SJSA1 (cell line): ENCODE results near the gene OSBPL10. TPM values are rescaled to one million over a fixed set of nuclear protein-coding genes. Genes with fewer than 3 reads are reported as not detected.

Experiments used
- DNase-seq, 2 experiments: peaks; one replicate each; pipeline ENCODE4 v3.0.0-alpha.2; 2015 to 2020; ENCODE audit warnings: low spot score in 2 of 2, low read depth in 1 of 2
- H3K27ac ChIP-seq: fragments of 250-450 bp; sonication (Bioruptor Pico); 2 replicates; pipeline ENCODE4 v1.5.1; 2020; ENCODE audit warnings: mild to moderate bottlenecking, moderate library complexity
- H3K27me3 ChIP-seq: fragments of 250-450 bp; sonication (Bioruptor Pico); replicated peaks from 2 replicates; pipeline ENCODE4 v1.5.1; 2020; ENCODE audit warnings: mild to moderate bottlenecking, moderate library complexity
- H3K36me3 ChIP-seq: fragments of 250-450 bp; sonication (Bioruptor Pico); 2 replicates; pipeline ENCODE4 v1.5.1; 2020; ENCODE audit warnings: mild to moderate bottlenecking
- H3K4me1 ChIP-seq: fragments of 250-450 bp; sonication (Bioruptor Pico); replicated peaks from 2 replicates; pipeline ENCODE4 v1.6.1; 2021; ENCODE audit warnings: mild to moderate bottlenecking
- H3K4me3 ChIP-seq: fragments of 250-450 bp; sonication (Bioruptor Pico); 2 replicates; pipeline ENCODE4 v1.5.1; 2020; ENCODE audit warnings: mild to moderate bottlenecking
- H3K9me3 ChIP-seq: fragments of 250-450 bp; sonication (Bioruptor Pico); replicated peaks from 2 replicates; pipeline ENCODE4 v1.5.1; 2020; ENCODE audit warnings: mild to moderate bottlenecking
- total RNA-seq: library from RNA; depleted of rRNA; stranded (reverse); fragments of >200 nt; shearing (Covaris generic); gene quantifications from 2 replicates; pipeline ENCODE4 v1.2.3, GENCODE V29; 2014

Gene OSBPL10
- total RNA-seq, 1 experiment from 2014 or later: 6.9 TPM

DNA sequence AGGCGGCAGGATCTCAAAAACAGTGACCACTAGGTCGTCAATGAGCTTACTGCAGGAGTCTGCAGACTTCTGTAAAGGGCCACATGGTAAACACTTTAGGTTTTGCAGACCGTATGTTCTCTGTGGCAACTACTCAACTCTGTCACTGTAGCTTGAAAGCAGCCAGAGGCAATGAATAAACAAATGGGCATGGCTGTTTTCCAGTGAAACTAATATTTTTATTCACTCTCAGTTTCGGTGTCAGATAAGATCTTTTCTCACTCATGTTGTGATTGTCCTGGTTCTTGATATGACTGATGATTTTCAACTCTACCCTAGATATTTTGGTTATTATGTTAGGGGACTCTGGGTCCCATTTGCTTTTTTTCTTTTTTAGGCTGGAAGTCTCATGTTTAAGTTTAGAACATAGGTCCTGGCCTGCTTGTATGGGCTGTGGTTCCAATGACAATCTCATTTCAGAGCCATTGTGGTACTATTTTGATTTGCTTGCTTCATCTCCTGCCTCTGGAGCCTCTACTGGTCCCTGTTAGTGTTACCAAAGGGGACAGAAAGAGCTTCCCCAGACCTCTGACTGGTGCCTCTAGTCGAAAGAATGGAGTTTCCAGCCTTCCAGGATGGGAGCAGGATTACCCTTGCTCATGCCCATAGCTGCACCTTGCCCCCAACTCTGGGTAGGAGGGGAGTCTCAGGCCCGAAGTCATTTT lies 226.3 kb downstream of the OSBPL10 start:
- Histone ChIP-seq H3K4me1 (no peaks in the 10 kb centered on the region), H3K4me3 (no peak overlapping the region), H3K9me3 (no peaks in the 10 kb centered on the region), H3K36me3 (no peaks in the 10 kb centered on the region), H3K27me3 (no peaks in the 10 kb centered on the region), H3K27ac (no peak overlapping the region)
- no peak for DNase-seq

DNA sequence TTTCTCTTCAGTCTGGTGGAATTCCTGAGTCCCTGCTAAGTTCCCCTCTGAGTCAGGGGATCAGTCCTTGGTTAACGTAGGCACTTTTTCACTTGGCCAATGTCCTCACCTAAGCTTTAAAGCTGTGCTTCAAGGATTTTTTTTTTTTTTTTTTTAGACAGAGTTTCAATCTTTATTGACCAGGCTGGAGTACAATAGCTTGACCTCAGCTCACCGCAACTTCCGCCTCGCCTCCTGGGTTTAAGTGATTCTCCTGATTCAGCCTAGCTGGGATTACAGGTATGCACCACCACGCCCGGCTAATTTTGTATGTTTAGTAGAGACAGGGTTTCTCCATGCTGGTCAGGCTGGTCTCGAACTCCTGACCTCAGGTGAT lies 228.0 kb downstream of the OSBPL10 start:
- no peaks in the 10 kb centered on the region for H3K4me1 ChIP-seq
- no peak overlapping the region for H3K27ac ChIP-seq
- H3K9me3 ChIP-seq: no peaks in the 10 kb centered on the region
- DNase-seq: no peak
- H3K4me3 ChIP-seq: no peak overlapping the region
- no peaks in the 10 kb centered on the region for H3K36me3 ChIP-seq
- H3K27me3 ChIP-seq: no peaks in the 10 kb centered on the region

DNA sequence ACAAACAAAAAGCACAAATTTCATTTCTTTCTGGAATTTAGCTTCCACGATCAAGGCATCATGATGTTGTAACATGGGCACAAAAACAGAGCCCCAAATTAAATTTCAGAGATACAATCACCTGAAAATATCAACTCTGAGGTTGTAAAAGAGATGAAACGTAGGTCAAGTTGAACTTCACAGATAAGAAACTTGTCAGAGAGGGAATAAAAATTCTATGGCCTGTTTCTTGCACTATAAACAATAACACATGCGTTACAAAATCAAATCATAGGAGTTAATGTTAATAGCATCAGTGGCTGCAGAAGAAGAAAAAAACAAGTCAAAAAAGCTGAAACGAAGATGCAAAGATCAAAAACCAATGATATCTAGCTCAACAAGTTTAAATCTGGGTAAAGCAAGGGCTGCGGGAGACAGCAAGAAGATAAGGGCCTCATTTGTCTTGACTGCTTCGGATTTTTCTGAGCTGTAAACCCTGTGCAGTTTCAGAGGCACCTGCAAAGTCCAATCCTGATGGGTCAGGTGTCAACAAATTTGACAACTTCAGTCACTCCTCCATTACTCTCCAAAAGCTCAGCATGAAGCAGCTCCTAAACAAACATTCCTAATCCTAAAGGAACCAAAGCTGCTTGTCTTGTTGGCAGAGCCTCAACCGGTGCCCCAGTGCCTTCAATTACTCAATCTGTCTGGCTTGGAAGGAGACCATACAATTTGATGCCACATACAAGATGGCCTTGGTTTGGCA lies 228.6 kb downstream of the OSBPL10 start:
- DNase-seq: no peak
- Histone ChIP-seq H3K4me1 (no peaks in the 10 kb centered on the region), H3K4me3 (no peak overlapping the region), H3K9me3 (no peaks in the 10 kb centered on the region), H3K27ac (no peak overlapping the region), H3K27me3 (no peaks in the 10 kb centered on the region), H3K36me3 (no peaks in the 10 kb centered on the region)

DNA sequence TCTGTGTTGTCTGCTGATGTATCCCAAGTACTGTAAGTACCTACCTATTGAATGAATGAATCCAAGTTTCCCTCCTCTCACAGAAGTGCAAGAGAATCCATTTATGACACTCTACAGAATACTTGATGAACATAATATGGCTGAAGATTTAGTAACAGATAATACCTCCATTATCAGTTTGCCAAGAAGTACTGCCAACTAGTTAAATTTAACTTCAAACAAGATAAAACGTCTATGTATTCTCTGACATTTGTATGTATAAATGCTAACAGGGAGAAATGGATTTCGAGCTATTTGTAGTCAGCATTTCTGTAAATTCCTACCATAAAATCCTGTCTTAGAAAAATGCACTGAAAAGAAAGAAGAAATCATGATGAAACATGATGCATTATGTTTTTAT lies 230.7 kb downstream of the OSBPL10 start:
- Histone ChIP-seq H3K36me3 (no peaks in the 10 kb centered on the region), H3K9me3 (no peaks in the 10 kb centered on the region), H3K27me3 (no peaks in the 10 kb centered on the region), H3K4me3 (no peak overlapping the region), H3K27ac (no peak overlapping the region), H3K4me1 (no peaks in the 10 kb centered on the region)
- DNase-seq: no peak

DNA sequence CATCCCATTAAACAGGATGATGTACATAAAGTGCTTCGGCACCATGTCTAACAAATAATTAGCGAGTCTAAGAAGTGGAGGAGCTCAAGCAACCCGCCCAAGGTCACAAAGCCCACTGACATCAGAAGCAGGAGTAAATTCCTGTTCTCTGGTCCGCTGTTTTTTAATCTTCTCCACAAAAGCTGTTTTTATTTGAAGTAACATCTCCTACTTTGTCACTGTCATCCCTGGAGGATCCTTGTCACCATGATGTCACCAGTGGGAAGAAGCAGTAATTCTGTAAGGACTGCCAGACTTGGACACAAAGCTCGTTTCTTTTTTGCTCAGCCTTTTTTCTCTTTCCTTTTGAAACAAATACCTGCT lies 232.1 kb downstream of the OSBPL10 start:
- Histone ChIP-seq H3K27me3 (no peaks in the 10 kb centered on the region), H3K9me3 (no peaks in the 10 kb centered on the region), H3K27ac (no peak overlapping the region), H3K36me3 (no peaks in the 10 kb centered on the region), H3K4me3 (no peak overlapping the region), H3K4me1 (no peaks in the 10 kb centered on the region)
- DNase-seq: no peak

DNA sequence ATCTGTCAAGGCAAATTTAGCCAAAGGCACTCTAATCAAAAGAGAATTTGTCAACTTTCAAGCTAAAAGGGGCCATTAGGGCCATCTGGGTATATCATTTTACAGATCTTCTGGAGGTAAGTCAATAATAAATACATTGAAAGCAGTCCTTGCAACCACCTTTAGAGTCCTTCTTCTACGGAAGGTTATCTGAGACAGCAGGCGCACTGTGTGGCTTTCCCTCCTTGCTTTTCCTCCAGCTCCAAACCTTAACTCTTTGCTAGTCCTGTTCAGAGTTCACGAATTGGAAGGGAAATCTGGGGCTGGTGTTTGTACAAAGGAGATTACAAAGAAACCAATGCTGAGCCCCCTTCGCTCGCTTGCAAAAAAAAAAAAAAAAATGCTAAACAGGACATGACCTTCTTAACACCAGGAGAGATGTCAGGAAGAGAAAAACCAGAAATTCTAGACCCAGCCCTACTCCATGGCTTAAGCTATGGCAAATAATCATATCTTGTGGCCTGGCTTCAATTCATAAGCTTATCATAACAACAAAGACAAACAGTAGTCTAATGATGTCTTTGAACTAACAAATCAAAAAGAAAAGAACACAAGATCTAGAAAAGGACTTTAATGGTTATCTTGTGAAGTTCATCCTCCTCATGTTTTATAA lies 232.7 kb downstream of the OSBPL10 start:
- Histone ChIP-seq H3K9me3 (no peaks in the 10 kb centered on the region), H3K27ac (no peak overlapping the region), H3K27me3 (no peaks in the 10 kb centered on the region), H3K4me1 (no peaks in the 10 kb centered on the region), H3K36me3 (no peaks in the 10 kb centered on the region), H3K4me3 (no peak overlapping the region)
- DNase-seq: no peak

DNA sequence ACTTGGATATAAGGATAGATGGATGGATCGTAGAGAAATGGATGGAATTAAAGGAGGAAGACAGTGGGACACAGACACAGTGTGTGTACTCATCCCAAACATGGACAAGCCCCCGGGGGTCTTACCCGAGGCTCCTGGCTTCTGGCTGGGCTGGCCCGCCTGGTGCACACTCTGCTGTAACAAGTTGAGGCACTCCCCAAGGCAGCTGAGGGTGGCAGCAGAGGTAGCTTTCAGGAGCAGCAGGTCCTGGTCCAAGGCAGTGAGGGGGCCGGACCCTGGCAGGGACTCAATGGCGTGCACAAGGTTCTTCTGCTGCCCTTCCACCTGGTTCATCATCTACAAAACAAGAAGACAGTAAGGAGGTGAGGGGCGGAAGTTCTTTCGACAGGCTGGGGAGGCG lies 233.3 kb downstream of the OSBPL10 start:
- no peaks in the 10 kb centered on the region for H3K36me3 ChIP-seq
- no peak for DNase-seq
- H3K9me3 ChIP-seq: no peaks in the 10 kb centered on the region
- H3K27me3 ChIP-seq: no peaks in the 10 kb centered on the region
- no peaks in the 10 kb centered on the region for H3K4me1 ChIP-seq
- H3K27ac ChIP-seq: no peak overlapping the region
- H3K4me3 ChIP-seq: no peak overlapping the region

DNA sequence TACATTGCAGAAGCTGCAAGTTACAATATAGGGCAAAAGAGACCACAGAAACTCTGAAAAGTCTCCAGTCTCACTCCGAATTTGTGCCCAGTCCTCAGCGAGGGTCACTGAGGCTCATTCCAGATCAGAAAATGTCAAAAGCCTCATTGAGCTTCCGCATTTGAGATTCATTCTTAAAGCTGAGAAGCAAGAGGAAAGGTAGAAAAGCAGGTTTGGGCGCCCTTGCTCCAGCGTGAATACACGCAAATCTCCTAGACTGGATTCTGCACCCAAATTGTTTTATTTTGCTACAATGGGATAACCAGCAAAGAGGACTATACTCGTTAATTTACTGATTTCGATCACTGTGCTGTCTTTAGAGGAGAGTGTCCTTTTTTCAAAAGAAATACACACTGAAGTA lies 236.1 kb downstream of the OSBPL10 start:
- no peaks in the 10 kb centered on the region for H3K36me3 ChIP-seq
- no peaks in the 10 kb centered on the region for H3K27me3 ChIP-seq
- H3K27ac ChIP-seq: no peak overlapping the region
- no peak for DNase-seq
- no peaks in the 10 kb centered on the region for H3K4me1 ChIP-seq
- H3K4me3 ChIP-seq: no peak overlapping the region
- H3K9me3 ChIP-seq: no peaks in the 10 kb centered on the region

DNA sequence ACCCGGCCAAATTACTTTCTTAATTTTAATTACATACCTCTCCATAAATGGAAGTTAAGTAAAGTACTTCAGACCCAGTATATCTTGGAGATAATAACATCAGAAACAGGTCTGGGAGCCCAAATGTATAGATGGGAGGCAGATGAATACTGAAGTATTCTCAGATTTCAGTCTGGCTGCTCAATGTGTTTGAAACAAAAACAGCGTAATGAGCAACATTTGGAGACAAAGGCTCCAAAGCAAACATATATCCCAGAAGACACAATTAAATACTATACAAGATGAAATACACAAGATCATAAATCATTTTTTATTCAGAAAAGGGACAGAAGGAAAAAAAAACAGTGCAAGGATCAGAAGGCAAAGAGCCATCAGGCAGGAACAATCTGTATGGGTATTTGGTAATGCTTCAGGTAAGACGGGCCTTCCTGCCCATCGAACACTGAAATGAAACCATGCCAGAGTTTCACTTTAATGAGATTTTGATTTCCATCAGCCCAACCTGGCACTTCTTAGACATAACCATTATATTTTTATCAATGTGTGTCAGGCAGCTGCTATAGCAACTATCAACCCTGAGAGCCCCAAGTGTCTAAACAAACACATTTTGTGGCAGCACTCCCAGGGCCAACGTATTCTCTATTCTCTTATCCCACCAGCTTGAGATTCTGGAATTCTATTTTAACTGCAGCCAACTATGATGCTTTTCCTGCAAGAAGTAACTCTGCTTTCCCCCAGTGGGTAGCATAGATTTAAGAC lies 237.6 kb downstream of the OSBPL10 start:
- Histone ChIP-seq H3K4me1 (no peaks in the 10 kb centered on the region), H3K27ac (no peak overlapping the region), H3K36me3 (no peaks in the 10 kb centered on the region), H3K4me3 (no peak overlapping the region), H3K9me3 (no peaks in the 10 kb centered on the region), H3K27me3 (no peaks in the 10 kb centered on the region)
- no peak for DNase-seq

DNA sequence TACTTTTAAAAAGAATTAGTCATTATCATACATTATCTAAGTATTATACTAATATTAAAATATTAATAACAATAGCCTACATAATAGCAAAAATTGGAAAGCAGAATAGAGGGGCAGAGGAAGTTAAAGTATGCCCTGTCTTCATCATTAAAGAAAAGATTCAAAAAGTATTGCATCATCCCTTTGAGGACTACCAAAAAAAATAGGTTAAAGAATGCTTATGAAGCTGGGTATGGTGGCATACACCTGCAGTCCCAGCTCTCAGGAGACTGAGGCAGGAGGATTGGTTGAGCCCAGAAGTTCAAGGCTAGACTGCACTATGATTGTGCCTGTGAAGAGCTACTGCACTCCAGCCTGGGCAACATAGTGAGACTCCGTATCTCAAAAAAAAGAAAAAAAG lies 240.7 kb downstream of the OSBPL10 start:
- no peak overlapping the region for H3K4me3 ChIP-seq
- H3K27me3 ChIP-seq: no peaks in the 10 kb centered on the region
- no peak for DNase-seq
- no peaks in the 10 kb centered on the region for H3K9me3 ChIP-seq
- H3K4me1 ChIP-seq: no peaks in the 10 kb centered on the region
- no peaks in the 10 kb centered on the region for H3K36me3 ChIP-seq
- H3K27ac ChIP-seq: no peak overlapping the region

DNA sequence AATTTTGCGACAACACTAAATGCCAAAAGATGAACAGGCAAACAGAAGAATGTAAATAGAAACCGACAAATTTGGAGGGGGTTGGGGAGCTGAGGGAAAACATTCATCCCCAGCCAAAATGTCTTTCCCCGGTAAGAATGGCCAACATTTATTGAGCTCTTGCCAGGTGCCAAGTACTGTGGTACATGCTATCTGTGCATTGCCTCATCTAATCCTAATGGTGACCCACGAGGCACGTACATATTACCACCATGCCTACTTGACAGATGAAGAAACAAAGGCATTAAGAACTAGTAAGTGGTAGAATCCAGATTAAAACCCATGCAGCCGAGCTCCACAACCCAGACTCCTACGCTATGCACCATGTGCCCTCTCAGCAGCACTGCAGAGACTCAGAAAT lies 242.7 kb downstream of the OSBPL10 start:
- H3K27me3 ChIP-seq: no peaks in the 10 kb centered on the region
- H3K27ac ChIP-seq: no peak overlapping the region
- no peaks in the 10 kb centered on the region for H3K9me3 ChIP-seq
- H3K36me3 ChIP-seq: no peaks in the 10 kb centered on the region
- no peak overlapping the region for H3K4me3 ChIP-seq
- no peak for DNase-seq
- H3K4me1 ChIP-seq: no peaks in the 10 kb centered on the region

DNA sequence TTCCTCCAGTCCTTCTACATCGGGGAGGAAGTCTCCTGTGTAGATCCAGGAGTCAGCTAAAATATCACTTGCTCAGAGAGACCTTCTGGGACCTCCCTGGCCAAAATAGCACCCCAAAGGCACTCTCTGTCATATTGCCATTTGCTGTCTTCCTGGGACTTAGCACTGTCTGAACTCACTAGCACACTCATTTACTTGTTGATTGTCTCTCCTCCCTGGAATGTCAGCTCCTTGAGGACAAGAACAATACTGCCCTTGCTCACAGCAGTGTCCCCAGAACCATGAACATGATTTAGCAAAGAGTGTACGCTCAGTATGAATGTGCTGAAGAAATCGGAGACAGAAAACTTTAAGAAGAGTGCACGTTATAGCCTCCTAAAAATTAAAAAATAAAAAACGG lies 245.4 kb downstream of the OSBPL10 start:
- Histone ChIP-seq H3K27ac (no peak overlapping the region), H3K4me3 (no peak overlapping the region), H3K4me1 (no peaks in the 10 kb centered on the region), H3K27me3 (no peaks in the 10 kb centered on the region), H3K36me3 (no peaks in the 10 kb centered on the region), H3K9me3 (no peaks in the 10 kb centered on the region)
- DNase-seq: no peak

DNA sequence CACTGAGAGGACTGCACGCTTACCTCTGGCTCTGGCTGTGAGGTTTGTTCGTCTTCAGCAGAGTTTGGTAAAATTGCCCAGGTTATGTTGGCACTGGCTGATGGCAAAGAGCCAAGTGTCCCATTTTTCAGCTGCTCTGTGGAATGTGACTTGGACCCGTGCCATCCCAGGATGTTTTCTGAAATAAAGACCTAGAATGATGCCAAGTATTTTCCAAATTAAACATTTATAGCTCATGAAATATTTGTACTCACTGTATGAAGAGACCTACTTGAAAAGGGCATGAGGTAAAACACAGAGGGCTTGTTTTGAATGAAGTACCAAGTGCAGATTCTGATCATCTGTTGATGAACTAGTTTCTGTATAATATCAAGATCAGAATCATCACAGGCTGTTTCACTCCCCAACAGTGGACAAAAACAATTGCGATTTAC lies 247.8 kb downstream of the OSBPL10 start:
- DNase-seq: no peak

DNA sequence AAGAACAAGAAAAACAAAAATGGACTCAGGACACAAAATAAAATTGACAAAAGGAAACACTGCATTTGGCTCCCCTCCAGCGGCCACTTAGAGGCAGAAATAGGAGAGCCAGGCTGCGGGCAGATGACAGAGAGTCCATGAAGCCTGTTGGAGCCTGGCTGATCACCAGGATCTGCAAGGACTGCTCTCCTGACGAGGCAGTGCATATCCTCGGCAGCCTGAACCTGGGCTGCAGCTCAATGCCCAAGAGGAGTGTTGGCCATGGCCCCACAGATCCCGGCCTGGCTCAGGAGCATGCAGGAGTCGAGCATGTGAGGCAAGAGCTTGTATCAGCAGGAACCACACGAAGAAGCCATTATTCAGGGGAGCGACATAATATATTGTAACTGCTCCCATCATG lies 248.5 kb downstream of the OSBPL10 start:
- no peak overlapping the region for H3K4me3 ChIP-seq
- H3K27me3 ChIP-seq: no peaks in the 10 kb centered on the region
- no peak for DNase-seq
- H3K9me3 ChIP-seq: no peaks in the 10 kb centered on the region
- peaks cover 13% of the 10 kb centered on the region for H3K4me1 ChIP-seq
- H3K27ac ChIP-seq: no peak overlapping the region
- no peaks in the 10 kb centered on the region for H3K36me3 ChIP-seq

More for the DNA sequence above, 247.8 kb downstream of the OSBPL10 start:
- H3K36me3 ChIP-seq: no peaks in the 10 kb centered on the region
- H3K4me1 ChIP-seq: peaks cover 13% of the 10 kb centered on the region
- H3K27me3 ChIP-seq: no peaks in the 10 kb centered on the region
- H3K9me3 ChIP-seq: no peaks in the 10 kb centered on the region
- H3K27ac ChIP-seq: no peak overlapping the region
- H3K4me3 ChIP-seq: no peak overlapping the region
